Measurements from ENCODE around the gene AFAP1. TPM values are rescaled to one million over a fixed set of nuclear protein-coding genes. Genes with fewer than 3 reads are reported as not detected.

The AFAP1 gene
- total and polyA plus RNA-seq, 2 of the 4 experiments (the other 2 are of a cell fraction): 48.2 to 80.9 TPM

DNA sequence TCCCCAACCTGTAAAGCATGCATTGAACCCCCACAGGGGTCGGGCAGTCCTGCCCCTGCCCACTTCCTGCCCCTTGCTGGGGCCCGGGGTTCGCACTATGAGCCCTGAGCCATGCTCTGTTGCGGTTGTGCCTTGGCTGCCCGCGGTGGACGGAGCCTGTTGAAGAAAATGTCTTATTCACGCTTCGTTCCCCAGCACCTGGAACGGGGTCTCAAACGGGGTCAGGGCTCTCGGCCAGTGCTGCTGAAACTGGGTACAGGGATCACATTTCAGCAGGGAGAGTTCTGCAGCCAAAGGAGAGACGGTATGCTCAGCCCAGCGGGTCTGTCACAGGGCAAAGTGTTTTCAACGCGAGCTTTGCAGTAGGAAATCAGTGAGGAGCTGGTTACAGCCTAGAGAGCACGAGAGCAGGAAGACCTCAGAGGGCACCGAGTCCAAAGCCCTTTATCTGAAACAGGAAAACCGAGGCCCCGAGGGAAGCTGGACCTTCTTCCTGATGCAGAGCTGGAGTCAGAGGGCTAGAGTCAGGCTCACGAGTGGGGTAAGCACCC is 46.3 kb upstream of the AFAP1 start:
- H4K20me1 ChIP-seq (ENCODE audit: insufficient read depth, low read length): no peaks in the 10 kb centered on the region
- no peak overlapping the region for H3K56ac ChIP-seq (ENCODE audit: extremely low read depth, insufficient read depth, low read length)
- H3K4me1 ChIP-seq (ENCODE audit: control insufficient read depth, insufficient read depth, low read length): peaks cover 12% of the 10 kb centered on the region
- no peaks in the 10 kb centered on the region for H3K36me3 ChIP-seq (ENCODE audit: control insufficient read depth, insufficient read depth, low read length)
- peaks cover 3 to 14% of the 10 kb centered on the region in 2 experiments; a peak in 1 of 4 replicates for H3K79me1 ChIP-seq (ENCODE audit: low read depth in 1 of 2, low read length in 2 of 2)
- DNase-seq (peak; percentile 36), ATAC-seq (ENCODE audit: low read depth) (peak; percentile 56)
- peak overlapping the region; percentile 49; the same call in 1 of the 2 replicates for H3K9ac ChIP-seq (ENCODE audit: low read depth, low read length)
- no peaks in the 10 kb centered on the region for H3K9me3 ChIP-seq (ENCODE audit: control insufficient read depth, insufficient read depth, low read length)
- peak overlapping the region; percentile 65; the same call in 1 of the 2 replicates for H3K18ac ChIP-seq (ENCODE audit: low read depth, low read length)
- ChIA-PET CTCF (interaction anchor here (0.7 to 1.8 kb wide), 3 partner anchors 140 to 184 kb away, joined by 3 to 5 read pairs (median 5); no protein-coding TSS in a partner anchor), POLR2A (ENCODE audit: unreplicated experiment) (no interaction called here)
- H2BK20ac ChIP-seq (ENCODE audit: low read depth, low read length): peak overlapping the region; percentile 71
- 39% methylated on average over 17 of the region's 21 CpGs; no CpG with 5 or more reads in 1 of the 2 experiments for WGBS, 2 experiments (ENCODE audit: extremely low coverage in 2 of 2, insufficient read length in 1 of 2)
- H2BK15ac ChIP-seq (ENCODE audit: low read depth, low read length): peak overlapping the region; percentile 42; the same call in 2 of the 3 replicates
- H3K23ac ChIP-seq (ENCODE audit: low read depth, low read length): peak overlapping the region; percentile 13; the same call in 1 of the 2 replicates
- H3K14ac ChIP-seq (replicated peaks; ENCODE audit: low read depth, low read length): peak overlapping the region; percentile 41; the same call in 1 of the 2 replicates
- H4K8ac ChIP-seq (ENCODE audit: low read depth in 2 of 2, low read length in 2 of 2): peak overlapping the region; percentile 22 to 55; a peak in 2 of 4 replicates
- H4K91ac ChIP-seq (ENCODE audit: insufficient read depth, low read depth, low read length): peak overlapping the region; percentile 70
- peak overlapping the region; percentile 69 for H3K4me2 ChIP-seq (ENCODE audit: low read depth, low read length)
- peak overlapping the region; percentile 86 for H2AK9ac ChIP-seq (replicated peaks; ENCODE audit: low read depth, low read length, poor library complexity)
- peak overlapping the region; percentile 79 for H3K4ac ChIP-seq (ENCODE audit: low read depth, low read length)
- no peak overlapping the region for H3K4me3 ChIP-seq (ENCODE audit: insufficient read depth, low read depth, low read length)
- no peaks in the 10 kb centered on the region for H3K9me1 ChIP-seq (ENCODE audit: insufficient read depth, low read length)
- peak overlapping the region; percentile 89 for H4K5ac ChIP-seq (ENCODE audit: low read depth, low read length)
- dilution Hi-C loops (cut with HindIII; ENCODE audit: low sequenced_read_pairs, unreplicated experiment): no loop called here
- intact Hi-C loops (cut with micrococcal nuclease): loop anchor here (2.0 to 10.0 kb wide), 4 partner anchors 75 to 791 kb away; partner anchors contain the start of gene SORCS2
- peaks cover 2% of the 10 kb centered on the region; the same call in 1 of the 2 replicates for H3K27me3 ChIP-seq (ENCODE audit: control insufficient read depth, insufficient read depth, low read length)
- in situ Hi-C loops (cut with MboI; ENCODE audit: low sequenced_read_pairs): loop anchor here (10.0 kb wide), 1 partner anchor 221 kb away; no protein-coding TSS in a partner anchor
- peak overlapping the region; percentile 73 for H2BK120ac ChIP-seq (ENCODE audit: low read depth, low read length)
- peak overlapping the region; percentile 28 for H2BK5ac ChIP-seq (ENCODE audit: low read depth, low read length, poor library complexity, severe bottlenecking)
- H2AFZ ChIP-seq (replicated peaks; ENCODE audit: low read length, poor library complexity): peak overlapping the region; percentile 82
- no TSS peak for BruUV-seq (replicated peaks)
- H2AK5ac ChIP-seq (ENCODE audit: low read depth, low read length): peak overlapping the region; percentile 51; the same call in 1 of the 2 replicates
- H3K27ac ChIP-seq (ENCODE audit: insufficient read depth, low read length): peak overlapping the region; percentile 64
- TF ChIP-seq MAFK (IDR thresholded peaks at IDR 0.05; ENCODE audit: low read depth, low read length) (no peak), RAD21 (IDR thresholded peaks at IDR 0.05; ENCODE audit: low read length) (no peak), BHLHE40 (IDR thresholded peaks at IDR 0.05; ENCODE audit: low read depth, low read length) (no peak), MXI1 (IDR thresholded peaks at IDR 0.05; ENCODE audit: borderline replicate concordance, low read depth, low read length) (no peak), POLR2A (IDR thresholded peaks at IDR 0.05; ENCODE audit: low read depth, low read length) (no peak), CHD1 (IDR thresholded peaks at IDR 0.05; ENCODE audit: low read depth, low read length) (no peak), RFX5 (IDR thresholded peaks at IDR 0.05; ENCODE audit: low read depth, low read length) (no peak), RCOR1 (IDR thresholded peaks at IDR 0.05; ENCODE audit: insufficient replicate concordance, low read length) (no peak), FOS (IDR thresholded peaks at IDR 0.05; ENCODE audit: low read depth, low read length) (no peak), SMC3 (IDR thresholded peaks at IDR 0.05; ENCODE audit: low read depth, low read length) (no peak), NFE2L2 (IDR thresholded peaks at IDR 0.05; ENCODE audit: low read depth, low read length) (no peak), MAZ (IDR thresholded peaks at IDR 0.05; ENCODE audit: borderline replicate concordance, low read depth, low read length) (no peak)
- TF ChIP-seq, protein P1, sequence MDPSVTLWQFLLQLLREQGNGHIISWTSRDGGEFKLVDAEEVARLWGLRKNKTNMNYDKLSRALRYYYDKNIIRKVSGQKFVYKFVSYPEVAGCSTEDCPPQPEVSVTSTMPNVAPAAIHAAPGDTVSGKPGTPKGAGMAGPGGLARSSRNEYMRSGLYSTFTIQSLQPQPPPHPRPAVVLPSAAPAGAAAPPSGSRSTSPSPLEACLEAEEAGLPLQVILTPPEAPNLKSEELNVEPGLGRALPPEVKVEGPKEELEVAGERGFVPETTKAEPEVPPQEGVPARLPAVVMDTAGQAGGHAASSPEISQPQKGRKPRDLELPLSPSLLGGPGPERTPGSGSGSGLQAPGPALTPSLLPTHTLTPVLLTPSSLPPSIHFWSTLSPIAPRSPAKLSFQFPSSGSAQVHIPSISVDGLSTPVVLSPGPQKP (IDR thresholded peaks at IDR 0.05; ENCODE audit: borderline replicate concordance, low read depth, low read length): no peak
- TF ChIP-seq, protein P2, sequence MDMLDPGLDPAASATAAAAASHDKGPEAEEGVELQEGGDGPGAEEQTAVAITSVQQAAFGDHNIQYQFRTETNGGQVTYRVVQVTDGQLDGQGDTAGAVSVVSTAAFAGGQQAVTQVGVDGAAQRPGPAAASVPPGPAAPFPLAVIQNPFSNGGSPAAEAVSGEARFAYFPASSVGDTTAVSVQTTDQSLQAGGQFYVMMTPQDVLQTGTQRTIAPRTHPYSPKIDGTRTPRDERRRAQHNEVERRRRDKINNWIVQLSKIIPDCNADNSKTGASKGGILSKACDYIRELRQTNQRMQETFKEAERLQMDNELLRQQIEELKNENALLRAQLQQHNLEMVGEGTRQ (IDR thresholded peaks at IDR 0.05; ENCODE audit: low read depth, low read length): no peak
- TF ChIP-seq, protein P3, sequence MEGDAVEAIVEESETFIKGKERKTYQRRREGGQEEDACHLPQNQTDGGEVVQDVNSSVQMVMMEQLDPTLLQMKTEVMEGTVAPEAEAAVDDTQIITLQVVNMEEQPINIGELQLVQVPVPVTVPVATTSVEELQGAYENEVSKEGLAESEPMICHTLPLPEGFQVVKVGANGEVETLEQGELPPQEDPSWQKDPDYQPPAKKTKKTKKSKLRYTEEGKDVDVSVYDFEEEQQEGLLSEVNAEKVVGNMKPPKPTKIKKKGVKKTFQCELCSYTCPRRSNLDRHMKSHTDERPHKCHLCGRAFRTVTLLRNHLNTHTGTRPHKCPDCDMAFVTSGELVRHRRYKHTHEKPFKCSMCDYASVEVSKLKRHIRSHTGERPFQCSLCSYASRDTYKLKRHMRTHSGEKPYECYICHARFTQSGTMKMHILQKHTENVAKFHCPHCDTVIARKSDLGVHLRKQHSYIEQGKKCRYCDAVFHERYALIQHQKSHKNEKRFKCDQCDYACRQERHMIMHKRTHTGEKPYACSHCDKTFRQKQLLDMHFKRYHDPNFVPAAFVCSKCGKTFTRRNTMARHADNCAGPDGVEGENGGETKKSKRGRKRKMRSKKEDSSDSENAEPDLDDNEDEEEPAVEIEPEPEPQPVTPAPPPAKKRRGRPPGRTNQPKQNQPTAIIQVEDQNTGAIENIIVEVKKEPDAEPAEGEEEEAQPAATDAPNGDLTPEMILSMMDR (conservative IDR thresholded peaks at IDR 0.05; ENCODE audit: low read depth, low read length): no peak

Measured in IMR-90 (cell line).